ENCODE results near the gene ADD2. TPM values are rescaled to one million over a fixed set of nuclear protein-coding genes. Genes with fewer than 3 reads are reported as not detected.

ADD2 gene
- total RNA-seq, 1 experiment from 2014 or later: 4.4 TPM

DNA sequence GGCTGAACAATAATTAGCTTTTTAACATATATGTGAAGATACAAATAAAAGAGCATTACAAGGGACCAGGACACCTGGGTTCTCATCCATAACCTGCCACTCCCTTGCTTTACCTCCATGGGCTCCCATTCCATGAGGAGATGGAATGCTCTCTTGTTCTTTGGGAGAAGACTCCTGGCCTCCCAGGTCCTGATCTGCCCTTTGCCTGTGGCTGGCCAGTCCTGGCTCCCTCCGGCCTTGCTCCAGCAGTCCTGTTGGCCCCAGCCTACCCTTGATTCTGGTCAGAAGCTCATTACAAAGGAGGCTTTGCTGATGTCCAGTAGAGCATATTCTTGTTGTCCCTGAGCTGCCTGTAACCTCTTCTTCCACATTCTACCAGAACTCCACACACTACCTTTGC lies 60.3 kb downstream of the ADD2 start:
- ATAC-seq: no peak
- TF ChIP-seq EZH2 (IDR thresholded peaks at IDR 0.05; ENCODE audit: low read length, unreplicated experiment) (no peak), EZH2phosphoT487 (IDR thresholded peaks at IDR 0.05; ENCODE audit: borderline replicate concordance, low read length) (no peak)
- TF ChIP-seq, protein P1, sequence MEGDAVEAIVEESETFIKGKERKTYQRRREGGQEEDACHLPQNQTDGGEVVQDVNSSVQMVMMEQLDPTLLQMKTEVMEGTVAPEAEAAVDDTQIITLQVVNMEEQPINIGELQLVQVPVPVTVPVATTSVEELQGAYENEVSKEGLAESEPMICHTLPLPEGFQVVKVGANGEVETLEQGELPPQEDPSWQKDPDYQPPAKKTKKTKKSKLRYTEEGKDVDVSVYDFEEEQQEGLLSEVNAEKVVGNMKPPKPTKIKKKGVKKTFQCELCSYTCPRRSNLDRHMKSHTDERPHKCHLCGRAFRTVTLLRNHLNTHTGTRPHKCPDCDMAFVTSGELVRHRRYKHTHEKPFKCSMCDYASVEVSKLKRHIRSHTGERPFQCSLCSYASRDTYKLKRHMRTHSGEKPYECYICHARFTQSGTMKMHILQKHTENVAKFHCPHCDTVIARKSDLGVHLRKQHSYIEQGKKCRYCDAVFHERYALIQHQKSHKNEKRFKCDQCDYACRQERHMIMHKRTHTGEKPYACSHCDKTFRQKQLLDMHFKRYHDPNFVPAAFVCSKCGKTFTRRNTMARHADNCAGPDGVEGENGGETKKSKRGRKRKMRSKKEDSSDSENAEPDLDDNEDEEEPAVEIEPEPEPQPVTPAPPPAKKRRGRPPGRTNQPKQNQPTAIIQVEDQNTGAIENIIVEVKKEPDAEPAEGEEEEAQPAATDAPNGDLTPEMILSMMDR (conservative IDR thresholded peaks at IDR 0.05; ENCODE audit: low read depth, low read length): no peak
- no peaks in the 10 kb centered on the region for H3K4me1 ChIP-seq (ENCODE audit: insufficient read depth, low read length)
- H3K9me3 ChIP-seq (ENCODE audit: low read length): no peaks in the 10 kb centered on the region
- POLR2A ChIA-PET (ENCODE audit: unreplicated experiment): no interaction called here
- no peaks in the 10 kb centered on the region for H3F3A ChIP-seq (ENCODE audit: low read length, unreplicated experiment)
- no peaks in the 10 kb centered on the region for H4K20me1 ChIP-seq (ENCODE audit: low read length)
- H3K27ac ChIP-seq (ENCODE audit: low read length): no peak overlapping the region
- no peak for DNase-seq
- H3K4me2 ChIP-seq (ENCODE audit: low read length): no peak overlapping the region
- intact Hi-C loops (cut with micrococcal nuclease): no loop called here
- no peaks in the 10 kb centered on the region for H3K79me2 ChIP-seq (ENCODE audit: low read length)
- no peak overlapping the region for H3K9ac ChIP-seq (ENCODE audit: low read length)
- no peaks in the 10 kb centered on the region for H3K36me3 ChIP-seq (ENCODE audit: low read depth, low read length)
- no peak overlapping the region for H3K4me3 ChIP-seq (ENCODE audit: low read length)
- no TSS peak for BruUV-seq (replicated peaks)
- CTCF ChIA-PET: no interaction called here
- H3K27me3 ChIP-seq (ENCODE audit: low read length): peaks cover 7% of the 10 kb centered on the region; the same call in 1 of the 2 replicates
- no peaks in the 10 kb centered on the region for H3K9me2 ChIP-seq (replicated peaks; ENCODE audit: low read length)
- H2AFZ ChIP-seq (ENCODE audit: low read length): no peak overlapping the region

DNA sequence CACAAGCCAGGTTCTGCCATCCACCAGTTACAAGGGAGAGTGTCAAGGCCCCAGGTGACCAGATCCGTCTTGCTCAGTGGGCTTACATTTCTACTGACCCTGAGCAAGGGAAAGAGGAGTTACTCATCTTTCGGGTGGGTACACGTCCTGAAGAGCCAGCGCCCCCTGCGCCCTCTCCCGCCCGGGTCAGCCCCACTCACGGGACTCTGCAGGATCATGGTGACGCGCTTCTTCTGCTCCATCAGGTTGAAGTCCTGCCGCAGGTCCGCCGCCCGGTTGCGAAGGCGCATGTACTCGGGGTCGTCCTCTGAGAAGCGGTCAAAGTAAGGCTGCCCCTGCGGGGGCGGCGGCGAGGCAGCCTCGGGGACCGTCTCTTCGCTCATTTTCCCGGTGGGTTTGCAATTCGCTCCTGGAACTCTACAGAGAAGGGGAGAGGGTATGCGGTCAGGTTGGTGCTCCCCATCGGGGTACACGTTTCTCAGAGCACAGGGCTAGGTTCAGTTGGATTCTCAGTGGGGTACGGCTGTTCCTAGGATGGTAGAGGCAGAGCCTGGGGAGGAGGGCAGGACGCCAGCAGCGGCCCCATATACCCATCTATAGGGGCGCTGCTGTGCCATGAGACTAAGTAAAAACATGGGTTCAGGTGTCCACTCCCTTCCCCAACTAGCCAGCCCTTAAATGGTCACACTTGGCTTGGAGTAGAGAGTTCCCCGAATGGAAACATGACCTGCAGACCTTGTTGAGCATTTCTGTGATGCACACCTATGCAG lies 61.8 kb downstream of the ADD2 start:
- Histone ChIP-seq H3K9me2 (replicated peaks; ENCODE audit: low read length) (no peaks in the 10 kb centered on the region), H3K9ac (ENCODE audit: low read length) (no peak overlapping the region), H3K4me1 (ENCODE audit: insufficient read depth, low read length) (no peaks in the 10 kb centered on the region), H4K20me1 (ENCODE audit: low read length) (no peaks in the 10 kb centered on the region), H3K27ac (ENCODE audit: low read length) (no peak overlapping the region), H3K9me3 (ENCODE audit: low read length) (no peaks in the 10 kb centered on the region), H3F3A (ENCODE audit: low read length, unreplicated experiment) (no peaks in the 10 kb centered on the region), H3K27me3 (ENCODE audit: low read length) (peaks cover 9% of the 10 kb centered on the region; the same call in 1 of the 2 replicates), H3K79me2 (ENCODE audit: low read length) (no peaks in the 10 kb centered on the region), H2AFZ (ENCODE audit: low read length) (no peak overlapping the region), H3K4me3 (ENCODE audit: low read length) (no peak overlapping the region), H3K4me2 (ENCODE audit: low read length) (no peak overlapping the region), H3K36me3 (ENCODE audit: low read depth, low read length) (no peaks in the 10 kb centered on the region)
- POLR2A ChIA-PET (ENCODE audit: unreplicated experiment): no interaction called here
- CTCF ChIA-PET: no interaction called here
- ATAC-seq (no peak), DNase-seq (no peak)
- no peak for TF ChIP-seq EZH2 (IDR thresholded peaks at IDR 0.05; ENCODE audit: low read length, unreplicated experiment)
- no peak for TF ChIP-seq EZH2phosphoT487 (IDR thresholded peaks at IDR 0.05; ENCODE audit: borderline replicate concordance, low read length)
- intact Hi-C loops (cut with micrococcal nuclease): no loop called here
- no TSS peak for BruUV-seq (replicated peaks)

DNA sequence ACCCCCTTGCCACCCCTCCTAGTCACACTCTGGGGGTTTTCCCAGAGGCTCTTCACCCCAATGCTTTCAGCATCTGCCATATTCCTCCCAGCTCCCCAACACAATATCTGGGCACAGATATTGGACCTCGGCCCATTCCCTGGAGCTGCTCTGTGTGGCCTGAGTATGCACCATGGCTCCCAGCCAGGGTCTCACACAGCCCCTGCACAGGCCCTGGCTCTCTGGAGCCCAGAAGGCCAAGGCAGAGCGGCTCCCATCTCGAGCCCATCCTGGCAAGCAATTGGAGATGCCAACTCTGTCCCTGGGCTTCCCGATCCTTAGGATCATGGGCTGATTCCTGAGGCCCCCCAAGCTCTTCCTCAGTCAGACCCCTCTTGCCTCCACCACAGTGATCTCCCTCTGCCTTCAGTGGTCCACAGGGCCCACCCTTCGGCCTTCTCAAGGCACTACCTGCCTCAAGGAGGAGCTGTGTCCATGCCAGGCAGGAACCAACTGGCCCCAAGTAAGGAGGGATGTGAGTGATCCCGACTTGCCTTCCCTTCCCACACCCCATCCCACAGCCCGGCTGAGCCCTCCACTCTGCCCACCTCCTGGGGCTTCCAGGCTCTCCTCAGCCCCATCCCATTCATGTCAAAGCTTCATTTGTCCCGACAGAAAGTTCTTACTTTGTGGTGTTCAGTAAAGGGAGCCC lies 62.7 kb downstream of the ADD2 start:
- no peaks in the 10 kb centered on the region for H3F3A ChIP-seq (ENCODE audit: low read length, unreplicated experiment)
- POLR2A ChIA-PET (ENCODE audit: unreplicated experiment): no interaction called here
- TF ChIP-seq, protein P1 (conservative IDR thresholded peaks at IDR 0.05; ENCODE audit: low read depth, low read length): no peak
- TF ChIP-seq EZH2phosphoT487 (IDR thresholded peaks at IDR 0.05; ENCODE audit: borderline replicate concordance, low read length) (no peak), EZH2 (IDR thresholded peaks at IDR 0.05; ENCODE audit: low read length, unreplicated experiment) (no peak)
- H2AFZ ChIP-seq (ENCODE audit: low read length): no peak overlapping the region
- no peak overlapping the region for H3K4me2 ChIP-seq (ENCODE audit: low read length)
- H3K27ac ChIP-seq (ENCODE audit: low read length): no peak overlapping the region
- DNase-seq: no peak
- H3K79me2 ChIP-seq (ENCODE audit: low read length): no peaks in the 10 kb centered on the region
- CTCF ChIA-PET: no interaction called here
- H3K36me3 ChIP-seq (ENCODE audit: low read depth, low read length): no peaks in the 10 kb centered on the region
- no peak overlapping the region for H3K9ac ChIP-seq (ENCODE audit: low read length)
- no peak for ATAC-seq
- no peak overlapping the region for H3K4me3 ChIP-seq (ENCODE audit: low read length)
- no peaks in the 10 kb centered on the region for H3K9me2 ChIP-seq (replicated peaks; ENCODE audit: low read length)
- intact Hi-C loops (cut with micrococcal nuclease): no loop called here
- no peaks in the 10 kb centered on the region for H3K4me1 ChIP-seq (ENCODE audit: insufficient read depth, low read length)
- no peaks in the 10 kb centered on the region for H3K9me3 ChIP-seq (ENCODE audit: low read length)
- H3K27me3 ChIP-seq (ENCODE audit: low read length): peaks cover 13% of the 10 kb centered on the region; the same call in 1 of the 2 replicates
- BruUV-seq (replicated peaks): no TSS peak
- no peaks in the 10 kb centered on the region for H4K20me1 ChIP-seq (ENCODE audit: low read length)

Data from PC-3 (cell line).